Measurements from ENCODE around the gene TSR1.

TSR1 gene

DNA sequence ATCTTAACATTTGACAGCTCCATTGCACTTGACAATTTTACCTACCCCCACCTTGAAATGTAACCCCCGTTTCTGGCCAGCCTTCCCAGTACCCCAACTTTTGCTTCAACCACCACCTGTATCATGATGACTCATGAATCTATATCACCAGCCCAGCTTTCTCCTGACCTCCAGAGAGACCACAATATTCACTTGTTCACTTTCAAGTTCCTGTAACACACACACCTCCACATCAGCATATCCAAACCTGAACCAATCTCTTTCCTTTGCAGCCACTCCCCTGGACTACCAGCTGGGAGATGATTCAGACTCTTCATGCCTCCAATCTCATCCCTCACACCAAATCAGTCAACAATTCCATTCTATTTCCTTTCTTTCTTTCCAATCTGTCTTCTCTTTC is 40.7 kb downstream of the TSR1 start:
- H3K36me3 ChIP-seq: peaks cover 44 to 93% (median 68%) of the 10 kb centered on the region in 3 donors
- TF ChIP-seq, protein P1, sequence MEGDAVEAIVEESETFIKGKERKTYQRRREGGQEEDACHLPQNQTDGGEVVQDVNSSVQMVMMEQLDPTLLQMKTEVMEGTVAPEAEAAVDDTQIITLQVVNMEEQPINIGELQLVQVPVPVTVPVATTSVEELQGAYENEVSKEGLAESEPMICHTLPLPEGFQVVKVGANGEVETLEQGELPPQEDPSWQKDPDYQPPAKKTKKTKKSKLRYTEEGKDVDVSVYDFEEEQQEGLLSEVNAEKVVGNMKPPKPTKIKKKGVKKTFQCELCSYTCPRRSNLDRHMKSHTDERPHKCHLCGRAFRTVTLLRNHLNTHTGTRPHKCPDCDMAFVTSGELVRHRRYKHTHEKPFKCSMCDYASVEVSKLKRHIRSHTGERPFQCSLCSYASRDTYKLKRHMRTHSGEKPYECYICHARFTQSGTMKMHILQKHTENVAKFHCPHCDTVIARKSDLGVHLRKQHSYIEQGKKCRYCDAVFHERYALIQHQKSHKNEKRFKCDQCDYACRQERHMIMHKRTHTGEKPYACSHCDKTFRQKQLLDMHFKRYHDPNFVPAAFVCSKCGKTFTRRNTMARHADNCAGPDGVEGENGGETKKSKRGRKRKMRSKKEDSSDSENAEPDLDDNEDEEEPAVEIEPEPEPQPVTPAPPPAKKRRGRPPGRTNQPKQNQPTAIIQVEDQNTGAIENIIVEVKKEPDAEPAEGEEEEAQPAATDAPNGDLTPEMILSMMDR (IDR thresholded peaks at IDR 0.05): no peak
- peaks cover 0 to 2% (median 0%) of the 10 kb centered on the region in 4 donors for H3K4me1 ChIP-seq
- DNase-seq: no peak
- H3K27me3 ChIP-seq: no peaks in the 10 kb centered on the region
- no peak overlapping the region for H3K27ac ChIP-seq
- H3K4me3 ChIP-seq: no peak overlapping the region
- intact Hi-C loops (cut with DNase I; ENCODE audit: low total_unique reads): no loop called here
- H3K9me3 ChIP-seq: no peaks in the 10 kb centered on the region

DNA sequence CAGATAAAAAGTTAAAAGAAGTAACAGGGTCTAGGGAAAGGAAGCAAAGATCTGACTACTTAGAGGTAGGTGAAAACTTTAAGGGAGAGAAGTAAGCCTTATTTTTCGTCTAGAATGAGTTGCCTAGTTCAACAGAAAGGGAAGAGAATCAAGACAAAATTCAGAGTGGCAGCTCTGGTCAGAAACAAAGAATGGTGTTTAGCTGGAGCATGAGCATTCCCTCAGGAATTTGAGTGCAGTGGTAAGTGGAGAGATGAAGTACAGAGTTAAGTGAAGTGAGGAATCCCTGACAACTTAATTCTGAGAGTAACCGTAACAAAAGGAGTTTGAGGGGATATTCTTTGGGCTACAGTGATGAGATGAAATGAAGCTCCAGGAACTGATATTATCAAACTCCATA is 44.2 kb downstream of the TSR1 start:
- DNase-seq: no peak
- Histone ChIP-seq H3K4me1 (no peaks in the 10 kb centered on the region), H3K27me3 (no peaks in the 10 kb centered on the region), H3K4me3 (no peak overlapping the region), H3K27ac (no peak overlapping the region), H3K9me3 (no peaks in the 10 kb centered on the region), H3K36me3 (peaks cover 42 to 100% (median 57%) of the 10 kb centered on the region in 3 donors)
- TF ChIP-seq, protein P1 (IDR thresholded peaks at IDR 0.05): no peak
- intact Hi-C loops (cut with DNase I; ENCODE audit: low total_unique reads): no loop called here

DNA sequence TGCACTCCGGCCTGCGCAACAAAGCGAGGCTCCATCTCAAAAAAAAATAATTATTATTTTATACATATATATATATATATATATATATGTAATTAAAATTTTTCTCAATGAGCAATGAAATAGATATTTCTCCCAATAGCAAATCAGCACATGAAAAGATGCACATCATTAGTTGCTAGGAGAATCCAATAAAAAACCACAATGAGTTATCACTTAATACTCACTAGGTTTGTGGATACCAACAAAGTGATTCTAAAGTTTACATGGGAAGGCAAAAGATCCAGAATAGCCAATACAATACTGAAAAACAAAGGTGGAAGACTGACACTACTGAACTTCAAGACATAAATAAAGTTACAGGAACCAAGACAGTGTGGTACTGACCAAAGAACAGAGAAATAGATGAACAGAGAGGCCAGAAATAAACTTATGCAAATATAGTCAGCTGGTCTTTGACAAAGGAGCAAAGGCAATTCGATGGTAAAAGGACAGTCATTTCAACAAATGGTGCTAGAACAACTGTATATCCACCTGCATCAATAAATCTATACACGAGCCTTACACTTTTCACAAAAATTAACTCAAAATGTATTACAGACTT is 46.3 kb downstream of the TSR1 start:
- intact Hi-C loops (cut with DNase I; ENCODE audit: low total_unique reads): no loop called here
- no peaks in the 10 kb centered on the region for H3K27me3 ChIP-seq
- DNase-seq: no peak
- no peaks in the 10 kb centered on the region for H3K9me3 ChIP-seq
- no peak overlapping the region for H3K27ac ChIP-seq
- H3K36me3 ChIP-seq: peaks cover 37 to 82% (median 49%) of the 10 kb centered on the region in 3 donors
- TF ChIP-seq, protein P1 (IDR thresholded peaks at IDR 0.05): no peak
- no peak overlapping the region for H3K4me3 ChIP-seq
- H3K4me1 ChIP-seq: no peaks in the 10 kb centered on the region

DNA sequence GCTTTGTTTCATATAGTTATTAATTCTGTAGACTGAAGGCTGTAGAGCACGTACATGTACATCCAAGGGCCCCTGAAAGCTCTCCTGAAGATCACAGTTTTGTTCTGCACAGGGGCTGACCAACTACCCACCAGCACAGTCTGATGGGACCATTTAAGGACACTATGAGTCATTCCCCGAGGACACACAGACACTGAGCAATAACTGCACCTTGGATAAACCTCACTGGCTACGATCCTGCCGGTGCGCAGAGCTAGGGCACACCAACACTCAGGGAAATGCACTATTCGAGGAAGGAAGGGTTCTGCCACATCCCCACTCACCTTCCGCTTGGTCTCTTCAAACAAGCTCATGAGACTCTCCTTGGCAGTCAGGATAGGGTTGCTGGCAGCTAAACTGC is 53.0 kb downstream of the TSR1 start:
- Histone ChIP-seq H3K27me3 (no peaks in the 10 kb centered on the region), H3K4me3 (no peak overlapping the region), H3K27ac (no peak overlapping the region), H3K9me3 (no peaks in the 10 kb centered on the region), H3K4me1 (no peaks in the 10 kb centered on the region), H3K36me3 (peaks cover 60 to 74% (median 61%) of the 10 kb centered on the region in 3 donors)
- intact Hi-C loops (cut with DNase I; ENCODE audit: low total_unique reads): no loop called here
- TF ChIP-seq, protein P1 (IDR thresholded peaks at IDR 0.05): no peak
- DNase-seq: no peak

DNA sequence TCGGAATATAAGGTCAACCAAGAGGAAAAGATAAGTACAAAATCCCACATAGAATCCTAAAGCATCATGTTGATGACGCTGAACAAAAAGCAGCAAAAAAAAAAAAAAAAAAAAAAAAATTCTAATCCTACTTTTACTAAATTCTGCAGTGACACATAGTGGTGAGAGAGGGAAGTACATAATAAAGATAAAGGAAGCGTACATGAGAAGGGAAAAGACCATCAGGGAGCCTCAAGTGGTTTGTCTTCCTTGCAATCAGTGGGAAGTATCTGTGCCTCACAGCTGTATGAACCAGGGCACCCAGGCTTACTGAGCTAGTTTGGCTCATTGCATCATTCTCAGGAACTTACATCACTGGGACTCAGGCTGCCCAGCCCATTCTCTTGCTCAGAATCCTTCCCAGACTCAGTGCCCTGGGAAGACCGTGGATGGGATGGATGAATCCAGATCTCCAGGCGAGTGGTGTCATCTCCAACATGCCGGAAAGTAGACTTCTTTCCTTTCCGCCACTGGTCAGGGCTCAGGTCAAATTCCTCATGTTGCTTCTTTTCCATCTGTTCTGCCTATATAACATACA is 53.9 kb downstream of the TSR1 start:
- Histone ChIP-seq H3K36me3 (peaks cover 58 to 73% (median 63%) of the 10 kb centered on the region in 3 donors), H3K4me3 (no peak overlapping the region), H3K27me3 (no peaks in the 10 kb centered on the region), H3K4me1 (no peaks in the 10 kb centered on the region), H3K27ac (no peak overlapping the region), H3K9me3 (no peaks in the 10 kb centered on the region)
- DNase-seq: peak in 1 of 2 donors; percentile 30
- intact Hi-C loops (cut with DNase I; ENCODE audit: low total_unique reads): no loop called here
- TF ChIP-seq, protein P1 (IDR thresholded peaks at IDR 0.05): peak; percentile 45 to 61

All from tibial artery (tissue), 4 donors.